Neutrophil (primary cell): ENCODE data around the gene EMC8.

Source experiments
- H3K27ac ChIP-seq: fragments of 200-600 bp; sonication (generic); 2 replicates; pipeline ENCODE4 v1.5.1; 2016; ENCODE audit warnings: mild to moderate bottlenecking, moderate library complexity
- H3K27me3 ChIP-seq: fragments of 200-600 bp; sonication (generic); 2 replicates; pipeline ENCODE4 v1.6.0; 2016; ENCODE audit warnings: mild to moderate bottlenecking
- H3K36me3 ChIP-seq: fragments of 200-600 bp; sonication (generic); 2 replicates; pipeline ENCODE4 v1.5.1; 2017
- H3K4me1 ChIP-seq, 2 experiments: fragments of 200-600 bp in 1 of 2; sonication (generic) in 1 of 2; 1 replicate in 1 of 2; 2 replicates in 1 of 2; pipeline versions ENCODE4 v1.5.1 to v1.6.1; 2013 to 2016; ENCODE audit warnings: low read depth in 1 of 2, low read length in 1 of 2, mild to moderate bottlenecking in 1 of 2, moderate library complexity in 1 of 2; ENCODE audit not compliant: control insufficient read depth in 1 of 2, insufficient read depth in 1 of 2
- H3K4me3 ChIP-seq, 2 experiments: fragments of 200-600 bp in 1 of 2; sonication (generic) in 1 of 2; 1 replicate in 1 of 2; 2 replicates in 1 of 2; pipeline ENCODE4 v1.5.1; 2013 to 2016; ENCODE audit warnings: low read depth in 1 of 2, low read length in 1 of 2, mild to moderate bottlenecking in 1 of 2, moderate library complexity in 1 of 2
- H3K9me3 ChIP-seq: fragments of 200-600 bp; sonication (generic); 2 replicates; pipeline ENCODE4 v1.5.1; 2016
- TF ChIP-seq, protein P1 (sequence below): fragments of 200-600 bp; sonication (generic); IDR thresholded peaks from 2 replicates; pipeline ENCODE4 v1.5.1; 2016; ENCODE audit warnings: antibody characterized with exemption

The EMC8 gene

DNA sequence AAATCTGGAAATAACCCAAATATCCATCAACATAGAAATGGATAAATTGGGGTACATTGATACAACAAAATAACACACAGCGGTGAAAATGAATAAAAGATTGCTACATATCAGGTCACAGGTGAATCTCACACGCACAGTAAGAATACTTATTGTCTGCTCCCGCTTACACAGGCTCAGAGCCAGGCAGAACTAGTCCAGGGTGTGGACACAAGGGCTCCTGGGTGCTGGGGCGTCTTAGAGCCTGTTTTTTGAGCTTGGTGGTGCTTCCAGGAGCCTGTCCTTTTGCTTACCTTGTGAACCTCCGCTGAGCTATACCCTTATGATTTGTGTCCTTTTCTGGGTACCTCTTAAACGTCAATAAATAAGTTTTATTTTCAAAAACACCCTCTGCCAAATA is 28.6 kb downstream of the EMC8 start:
- TF ChIP-seq, protein P1, sequence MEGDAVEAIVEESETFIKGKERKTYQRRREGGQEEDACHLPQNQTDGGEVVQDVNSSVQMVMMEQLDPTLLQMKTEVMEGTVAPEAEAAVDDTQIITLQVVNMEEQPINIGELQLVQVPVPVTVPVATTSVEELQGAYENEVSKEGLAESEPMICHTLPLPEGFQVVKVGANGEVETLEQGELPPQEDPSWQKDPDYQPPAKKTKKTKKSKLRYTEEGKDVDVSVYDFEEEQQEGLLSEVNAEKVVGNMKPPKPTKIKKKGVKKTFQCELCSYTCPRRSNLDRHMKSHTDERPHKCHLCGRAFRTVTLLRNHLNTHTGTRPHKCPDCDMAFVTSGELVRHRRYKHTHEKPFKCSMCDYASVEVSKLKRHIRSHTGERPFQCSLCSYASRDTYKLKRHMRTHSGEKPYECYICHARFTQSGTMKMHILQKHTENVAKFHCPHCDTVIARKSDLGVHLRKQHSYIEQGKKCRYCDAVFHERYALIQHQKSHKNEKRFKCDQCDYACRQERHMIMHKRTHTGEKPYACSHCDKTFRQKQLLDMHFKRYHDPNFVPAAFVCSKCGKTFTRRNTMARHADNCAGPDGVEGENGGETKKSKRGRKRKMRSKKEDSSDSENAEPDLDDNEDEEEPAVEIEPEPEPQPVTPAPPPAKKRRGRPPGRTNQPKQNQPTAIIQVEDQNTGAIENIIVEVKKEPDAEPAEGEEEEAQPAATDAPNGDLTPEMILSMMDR = no peak
- Histone ChIP-seq H3K36me3 (peaks cover 28% of the 10 kb centered on the region), H3K4me1 (peaks cover 0 to 7% of the 10 kb centered on the region in 2 experiments), H3K27me3 (no peaks in the 10 kb centered on the region), H3K9me3 (no peaks in the 10 kb centered on the region), H3K27ac (no peak overlapping the region), H3K4me3 (no peak overlapping the region)

DNA sequence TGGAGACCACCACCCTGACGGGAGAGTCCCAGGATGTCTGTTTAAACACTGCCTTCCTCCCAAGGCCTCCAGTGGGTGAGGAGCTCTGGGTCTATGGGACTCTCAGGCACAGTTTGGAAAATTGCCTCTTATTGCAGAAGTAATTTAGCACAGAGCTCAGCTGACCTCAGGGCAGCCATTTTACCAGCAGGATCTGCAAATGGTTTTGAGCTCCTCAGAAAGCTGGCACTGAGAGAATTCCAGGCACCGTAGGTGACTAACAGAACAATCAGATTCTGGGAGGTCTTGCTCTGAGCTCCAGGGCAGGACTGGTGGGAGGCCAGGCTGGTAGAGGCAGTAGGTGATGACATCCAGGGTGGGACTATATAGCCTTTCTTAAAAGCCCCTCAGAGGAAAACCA is 31.1 kb downstream of the EMC8 start:
- peaks cover 26% of the 10 kb centered on the region for H3K36me3 ChIP-seq
- peaks cover 0 to 7% of the 10 kb centered on the region in 2 experiments for H3K4me1 ChIP-seq
- no peak overlapping the region for H3K27ac ChIP-seq
- no peaks in the 10 kb centered on the region for H3K27me3 ChIP-seq
- TF ChIP-seq, protein P1 = no peak
- no peak overlapping the region for H3K4me3 ChIP-seq
- no peaks in the 10 kb centered on the region for H3K9me3 ChIP-seq

DNA sequence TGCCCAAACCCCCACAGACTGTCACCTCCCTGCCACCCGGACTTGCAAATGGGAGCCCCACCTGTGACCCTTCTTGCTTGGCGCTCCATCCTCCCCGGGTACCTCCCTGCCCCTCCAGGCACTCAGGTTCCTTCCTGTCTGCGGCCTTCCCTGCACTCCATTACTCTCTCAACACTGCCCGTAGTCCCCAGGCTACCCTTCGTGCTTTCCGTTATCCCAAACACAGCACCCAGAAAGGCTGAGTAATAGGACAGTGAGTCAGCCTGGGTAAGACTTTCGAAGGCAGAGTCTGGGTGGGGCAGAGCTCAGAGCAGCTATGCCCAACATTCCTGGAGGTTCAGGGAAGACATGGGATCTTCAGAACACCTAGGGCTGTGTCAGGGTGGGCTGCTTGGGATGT is 31.8 kb downstream of the EMC8 start:
- H3K4me1 ChIP-seq = peaks cover 4 to 12% of the 10 kb centered on the region in 2 experiments
- H3K9me3 ChIP-seq = no peaks in the 10 kb centered on the region
- no peak overlapping the region for H3K4me3 ChIP-seq
- no peak overlapping the region for H3K27ac ChIP-seq
- H3K36me3 ChIP-seq = peaks cover 26% of the 10 kb centered on the region
- no peaks in the 10 kb centered on the region for H3K27me3 ChIP-seq
- TF ChIP-seq, protein P1 = no peak

DNA sequence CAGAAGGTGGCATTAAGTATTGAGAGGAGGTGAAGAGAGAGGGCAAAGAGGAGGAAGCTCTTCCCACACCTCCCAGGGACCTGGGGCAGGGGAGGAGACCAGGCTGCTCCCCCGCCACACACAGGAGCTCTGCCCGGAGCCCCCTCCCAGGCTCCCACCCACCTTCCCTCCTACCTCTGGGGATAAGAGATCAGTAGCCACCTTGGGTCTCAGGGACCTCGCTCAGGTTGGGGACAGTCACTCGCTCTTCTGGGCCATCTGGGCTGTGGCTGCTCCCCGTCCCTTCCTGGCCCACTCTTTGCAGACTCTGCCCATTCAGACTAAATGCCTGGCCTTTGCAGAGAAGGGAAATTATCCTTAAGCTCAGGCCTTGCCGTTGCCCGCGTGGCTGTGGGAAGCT is 33.6 kb downstream of the EMC8 start:
- H3K27ac ChIP-seq = no peak overlapping the region
- H3K9me3 ChIP-seq = no peaks in the 10 kb centered on the region
- no peaks in the 10 kb centered on the region for H3K27me3 ChIP-seq
- H3K36me3 ChIP-seq = peaks cover 18% of the 10 kb centered on the region
- peaks cover 22 to 29% of the 10 kb centered on the region in 2 experiments for H3K4me1 ChIP-seq
- no peak overlapping the region for H3K4me3 ChIP-seq
- TF ChIP-seq, protein P1 = no peak

DNA sequence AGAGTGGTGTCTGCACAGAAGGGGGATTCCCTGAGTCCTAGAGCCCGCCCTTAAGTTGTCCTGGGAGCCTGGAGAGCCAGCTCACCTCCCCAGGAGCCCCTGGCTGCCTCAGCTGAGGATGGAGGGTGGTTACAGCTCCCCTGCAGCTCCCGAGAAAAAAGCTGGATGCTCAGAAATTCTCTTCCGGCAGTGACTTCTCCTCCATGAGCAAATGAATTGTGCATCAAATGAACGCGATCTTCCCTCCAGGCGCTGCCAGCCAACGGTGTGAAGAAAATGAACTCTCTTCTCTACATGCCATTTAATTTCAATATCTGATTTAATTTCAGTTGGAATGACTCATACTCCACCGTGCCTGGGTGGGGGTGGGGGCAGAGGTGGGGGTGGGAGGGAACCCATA is 34.1 kb downstream of the EMC8 start:
- H3K36me3 ChIP-seq = peaks cover 14% of the 10 kb centered on the region

More for the DNA sequence above, 34.1 kb downstream of the EMC8 start:
- H3K4me1 ChIP-seq = peaks cover 27 to 35% of the 10 kb centered on the region in 2 experiments
- H3K9me3 ChIP-seq = no peaks in the 10 kb centered on the region
- no peak overlapping the region for H3K4me3 ChIP-seq
- TF ChIP-seq, protein P1 = no peak
- H3K27ac ChIP-seq = no peak overlapping the region
- H3K27me3 ChIP-seq = no peaks in the 10 kb centered on the region
